Measurements from ENCODE around the gene EP400.

- TF ChIP-seq EZH2 (IDR thresholded peaks at IDR 0.05; ENCODE audit: borderline replicate concordance, low read length) (no peak), CTCF (IDR thresholded peaks at IDR 0.05; ENCODE audit: low read length) (no peak)
Observed at GRCh38 chr12:131950182-131950913, 606 bp downstream of the EP400 start.
